ENCODE data around the gene SOS1. TPM values are rescaled to one million over a fixed set of nuclear protein-coding genes. Genes with fewer than 3 reads are reported as not detected.

SOS1 gene
- total RNA-seq, 1 donor from 2014 or later: 35.3 TPM

DNA sequence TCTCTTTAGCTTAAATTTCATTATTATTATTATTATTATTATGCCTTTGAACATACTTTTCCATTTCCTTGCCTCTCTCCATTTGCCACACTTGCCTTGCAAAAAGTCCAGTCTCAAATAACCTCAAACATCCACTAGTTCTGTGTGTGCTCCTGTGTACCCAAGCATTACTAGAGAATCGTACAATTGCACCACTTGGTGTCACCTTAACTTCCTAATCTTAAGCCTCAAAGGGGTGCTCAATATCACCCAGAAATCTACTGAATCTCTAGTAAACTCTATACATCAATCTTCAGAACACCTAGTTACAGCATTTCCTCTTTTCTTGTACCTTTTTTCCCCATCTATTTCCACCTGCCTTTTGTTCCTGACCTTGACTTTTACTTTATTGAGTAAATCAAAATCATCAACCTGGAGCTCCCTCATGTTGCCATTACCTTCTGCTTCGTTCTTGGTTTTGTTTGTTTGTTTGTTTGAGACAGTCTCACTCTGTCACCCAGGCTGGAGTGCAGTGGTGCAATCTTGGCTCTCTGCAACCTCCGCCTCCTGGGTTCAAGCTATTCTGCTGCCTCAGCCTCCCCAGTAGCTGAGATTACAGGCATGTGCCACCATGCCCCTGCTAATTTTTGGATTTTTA is 12.5 kb upstream of the SOS1 start:
- H3K36me3 Mint-ChIP-seq (ENCODE audit: low read depth, unreplicated experiment): no peaks in the 10 kb centered on the region
- no peak overlapping the region for H3K4me3 Mint-ChIP-seq (ENCODE audit: unreplicated experiment)
- no peaks in the 10 kb centered on the region for H3K9me3 Mint-ChIP-seq (ENCODE audit: unreplicated experiment)
- no peak for TF ChIP-seq CTCF (IDR thresholded peaks at IDR 0.05; ENCODE audit: unreplicated experiment)
- no peak overlapping the region for H3K27ac Mint-ChIP-seq (ENCODE audit: unreplicated experiment)
- H3K27me3 Mint-ChIP-seq (ENCODE audit: unreplicated experiment): no peaks in the 10 kb centered on the region
- no peak for DNase-seq (ENCODE audit: low spot score)
- H3K4me1 Mint-ChIP-seq (ENCODE audit: unreplicated experiment): no peaks in the 10 kb centered on the region

DNA sequence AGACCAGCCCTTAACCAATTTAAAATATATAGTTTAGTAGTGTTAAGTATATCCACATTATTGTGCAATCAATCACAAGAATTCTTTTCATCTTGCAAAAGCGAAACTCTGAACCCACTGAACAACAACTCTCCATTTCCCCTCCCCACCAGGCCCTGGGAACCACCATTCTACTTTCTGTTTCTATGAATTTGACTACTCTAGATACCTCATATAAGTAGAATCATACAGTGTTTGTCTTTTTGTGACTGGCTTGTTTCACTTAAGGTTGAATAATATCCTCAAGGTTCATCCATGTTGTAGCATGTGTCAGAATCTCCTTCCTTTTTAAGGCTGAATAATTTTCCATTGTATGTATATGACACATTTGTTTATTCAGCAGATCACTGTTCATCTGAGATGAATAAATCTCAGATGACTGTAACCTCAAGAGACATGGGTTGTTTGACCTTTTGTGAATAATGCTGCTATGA is 8.1 kb upstream of the SOS1 start:
- TF ChIP-seq CTCF (IDR thresholded peaks at IDR 0.05; ENCODE audit: unreplicated experiment): no peak
- no peak for DNase-seq (ENCODE audit: low spot score)
- peaks cover 1% of the 10 kb centered on the region for H3K27me3 Mint-ChIP-seq (ENCODE audit: unreplicated experiment)
- H3K27ac Mint-ChIP-seq (ENCODE audit: unreplicated experiment): no peak overlapping the region
- H3K9me3 Mint-ChIP-seq (ENCODE audit: unreplicated experiment): no peaks in the 10 kb centered on the region
- peaks cover 10% of the 10 kb centered on the region for H3K4me1 Mint-ChIP-seq (ENCODE audit: unreplicated experiment)
- H3K4me3 Mint-ChIP-seq (ENCODE audit: unreplicated experiment): no peak overlapping the region
- H3K36me3 Mint-ChIP-seq (ENCODE audit: low read depth, unreplicated experiment): peaks cover 8% of the 10 kb centered on the region

DNA sequence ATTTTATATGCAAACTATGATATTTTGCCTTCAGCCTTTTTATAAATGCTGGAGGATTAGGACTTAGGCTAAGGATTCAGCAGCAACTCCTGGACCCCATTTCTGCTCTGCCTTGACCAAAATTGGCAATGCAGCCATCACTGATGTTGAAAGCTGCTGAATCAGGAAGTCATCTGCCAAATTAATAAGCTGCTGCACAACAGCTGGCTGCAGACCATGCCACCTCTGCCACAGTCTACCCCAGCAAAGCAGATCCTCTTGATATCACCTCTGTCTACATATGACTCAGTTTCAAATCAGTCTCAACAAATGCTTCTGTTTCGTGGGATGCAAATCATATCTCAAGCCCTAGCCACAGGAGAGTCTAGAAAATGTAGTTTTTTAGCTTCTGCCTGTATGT is 7.1 kb upstream of the SOS1 start:
- peaks cover 5% of the 10 kb centered on the region for H3K27me3 Mint-ChIP-seq (ENCODE audit: unreplicated experiment)
- H3K4me1 Mint-ChIP-seq (ENCODE audit: unreplicated experiment): peaks cover 19% of the 10 kb centered on the region
- no peak overlapping the region for H3K27ac Mint-ChIP-seq (ENCODE audit: unreplicated experiment)
- H3K4me3 Mint-ChIP-seq (ENCODE audit: unreplicated experiment): no peak overlapping the region
- no peak for DNase-seq (ENCODE audit: low spot score)
- no peaks in the 10 kb centered on the region for H3K9me3 Mint-ChIP-seq (ENCODE audit: unreplicated experiment)
- no peak for TF ChIP-seq CTCF (IDR thresholded peaks at IDR 0.05; ENCODE audit: unreplicated experiment)
- peaks cover 9% of the 10 kb centered on the region for H3K36me3 Mint-ChIP-seq (ENCODE audit: low read depth, unreplicated experiment)

- no peak for TF ChIP-seq CTCF (IDR thresholded peaks at IDR 0.05; ENCODE audit: unreplicated experiment)
- Mint-ChIP-seq H3K9me3 (ENCODE audit: unreplicated experiment) (no peaks in the 10 kb centered on the region), H3K36me3 (ENCODE audit: low read depth, unreplicated experiment) (peaks cover 11% of the 10 kb centered on the region), H3K27me3 (ENCODE audit: unreplicated experiment) (peaks cover 18% of the 10 kb centered on the region), H3K4me3 (ENCODE audit: unreplicated experiment) (peak overlapping the region; percentile 95), H3K27ac (ENCODE audit: unreplicated experiment) (peak overlapping the region; percentile 49), H3K4me1 (ENCODE audit: unreplicated experiment) (peaks cover 25% of the 10 kb centered on the region)
- no peak for DNase-seq (ENCODE audit: low spot score)
Observed at GRCh38 chr2:39124746-39125057, 3.9 kb upstream of the SOS1 start.

- peaks cover 23% of the 10 kb centered on the region for H3K27me3 Mint-ChIP-seq (ENCODE audit: unreplicated experiment)
- H3K9me3 Mint-ChIP-seq (ENCODE audit: unreplicated experiment): no peaks in the 10 kb centered on the region
- peak; percentile 49 for TF ChIP-seq CTCF (IDR thresholded peaks at IDR 0.05; ENCODE audit: unreplicated experiment)
- DNase-seq (ENCODE audit: low spot score): peak; percentile 98
- peaks cover 16% of the 10 kb centered on the region for H3K36me3 Mint-ChIP-seq (ENCODE audit: low read depth, unreplicated experiment)
- peaks cover 31% of the 10 kb centered on the region for H3K4me1 Mint-ChIP-seq (ENCODE audit: unreplicated experiment)
- H3K4me3 Mint-ChIP-seq (ENCODE audit: unreplicated experiment): peak overlapping the region; percentile 95
- peak overlapping the region; percentile 91 for H3K27ac Mint-ChIP-seq (ENCODE audit: unreplicated experiment)
Observed at GRCh38 chr2:39124000-39124745, 3.3 kb upstream of the SOS1 start.
